GM21381 (cell line): ENCODE measurements around the gene PBXIP1.

Source experiments
- ATAC-seq: cut with Tn5 transposase; IDR thresholded peaks from one replicate; pipeline ENCODE4 v1.9.1; 2021; ENCODE audit warnings: mild to moderate bottlenecking, moderate library complexity; ENCODE audit not compliant: unreplicated experiment

PBXIP1 gene

GRCh38 chr1:154902938-154903566, 52.8 kb downstream of the PBXIP1 start:
- no peak for ATAC-seq

DNA sequence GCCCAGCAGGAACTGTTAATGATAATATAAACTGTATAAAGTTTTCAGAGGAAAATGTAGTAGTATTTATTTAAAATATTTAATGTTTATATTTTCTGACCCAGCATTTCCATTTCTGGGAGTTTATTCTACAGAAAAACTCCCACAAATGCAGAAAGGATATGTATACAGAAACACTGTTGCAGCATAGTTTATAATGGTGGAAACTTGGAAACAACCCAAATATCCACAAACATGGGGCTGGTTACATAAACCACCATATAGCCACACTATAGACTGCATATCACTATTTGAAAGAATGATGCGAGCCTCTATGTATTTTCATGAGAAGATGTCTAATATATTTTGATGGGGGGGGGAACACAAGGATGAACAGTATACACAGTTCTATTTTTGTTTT, 54.3 kb downstream of the PBXIP1 start:
- ATAC-seq, result no peak

DNA sequence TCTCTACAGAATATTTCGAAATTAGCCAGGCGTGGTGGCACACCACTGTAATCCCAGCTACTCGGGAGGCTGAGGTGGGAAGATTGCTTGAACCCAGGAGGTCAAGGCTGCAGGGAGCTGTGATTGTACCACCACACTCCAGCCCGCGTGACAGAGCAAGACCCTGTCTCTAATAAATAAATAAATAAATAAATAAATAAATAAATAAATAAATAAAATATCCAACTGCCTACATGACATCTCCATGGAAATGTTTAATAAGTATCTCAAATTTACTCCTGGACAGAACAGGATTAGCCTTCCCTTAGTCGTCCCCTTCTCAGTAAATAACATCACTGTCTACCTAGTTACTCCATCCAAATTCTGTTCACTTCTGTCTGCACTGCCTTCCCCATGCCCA, 56.9 kb downstream of the PBXIP1 start:
- no peak for ATAC-seq

DNA sequence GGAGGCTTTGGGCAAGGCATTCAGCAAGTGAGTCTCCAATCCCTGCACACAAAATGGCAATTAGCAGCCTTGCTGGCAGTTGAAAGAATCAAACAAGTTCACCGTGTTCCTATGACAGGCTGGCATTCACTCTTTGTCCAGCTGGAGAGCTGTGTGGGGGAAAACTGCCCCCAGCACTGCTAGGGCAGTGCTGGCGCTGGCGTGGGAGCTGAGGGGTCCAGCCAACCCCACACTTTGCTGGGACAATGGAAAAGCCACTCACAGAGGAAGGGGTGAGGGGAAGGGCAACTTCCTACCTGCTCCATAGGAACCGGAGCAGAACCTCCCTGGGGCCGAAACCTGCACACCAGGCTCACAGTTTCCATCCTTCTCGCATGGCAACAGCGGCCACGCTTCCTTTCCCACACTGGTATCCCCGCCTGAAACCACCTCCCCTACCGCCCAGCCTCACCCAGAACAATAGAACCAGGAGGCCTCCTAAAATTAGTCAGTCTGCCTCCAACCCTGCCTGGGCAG, 59.1 kb downstream of the PBXIP1 start:
- no peak for ATAC-seq

- ATAC-seq, result no peak
These were observed 60.1 kb downstream of the PBXIP1 start for GRCh38 chr1:154895798-154896197.
